Adipocyte (in vitro differentiated cells): Measurements from ENCODE around the gene CDHR5.

Source experiments
- DNase-seq: peaks from one replicate; pipeline ENCODE4 v3.0.0-alpha.2; 2015; ENCODE audit warnings: low read depth
- H3K27me3 ChIP-seq: replicated peaks from 2 replicates; pipeline ENCODE4 v1.7.0; 2013; ENCODE audit warnings: mild to moderate bottlenecking, low read length, moderate library complexity; ENCODE audit not compliant: control insufficient read depth, insufficient read depth
- H3K36me3 ChIP-seq: 2 replicates; pipeline ENCODE4 v1.7.0; 2013; ENCODE audit warnings: low read length, mild to moderate bottlenecking, moderate library complexity; ENCODE audit not compliant: control insufficient read depth, insufficient read depth, severe bottlenecking
- H3K4me1 ChIP-seq: 2 replicates; pipeline ENCODE4 v1.7.0; 2013; ENCODE audit warnings: mild to moderate bottlenecking, low read length, moderate library complexity; ENCODE audit not compliant: control insufficient read depth, insufficient read depth
- H3K4me3 ChIP-seq: 2 replicates; pipeline ENCODE4 v1.7.0; 2013; ENCODE audit warnings: mild to moderate bottlenecking, low read length, moderate library complexity
- H3K9ac ChIP-seq: 2 replicates; pipeline ENCODE4 v1.7.0; 2013; ENCODE audit warnings: mild to moderate bottlenecking, low read length, moderate library complexity
- H3K9me3 ChIP-seq: 2 replicates; pipeline ENCODE4 v1.7.0; 2013; ENCODE audit warnings: mild to moderate bottlenecking, low read length, moderate library complexity; ENCODE audit not compliant: control insufficient read depth

Gene CDHR5

GRCh38 chr11:612961-613300 lies 11.8 kb downstream of the CDHR5 start:
- Histone ChIP-seq H3K4me1 (peaks cover 11% of the 10 kb centered on the region), H3K9me3 (no peaks in the 10 kb centered on the region), H3K27me3 (no peaks in the 10 kb centered on the region), H3K4me3 (no peak overlapping the region), H3K36me3 (peaks cover 49% of the 10 kb centered on the region), H3K9ac (no peak overlapping the region)
- DNase-seq = no peak

GRCh38 chr11:612201-612960 lies 12.4 kb downstream of the CDHR5 start:
- Histone ChIP-seq H3K27me3 (no peaks in the 10 kb centered on the region), H3K4me1 (peaks cover 11% of the 10 kb centered on the region), H3K4me3 (no peak overlapping the region), H3K36me3 (peaks cover 54% of the 10 kb centered on the region), H3K9me3 (no peaks in the 10 kb centered on the region), H3K9ac (no peak overlapping the region)
- DNase-seq = peak; percentile 14

GRCh38 chr11:611001-611996 lies 13.5 kb downstream of the CDHR5 start:
- no peak overlapping the region for H3K4me3 ChIP-seq
- H3K4me1 ChIP-seq = peaks cover 11% of the 10 kb centered on the region
- H3K36me3 ChIP-seq = peaks cover 65% of the 10 kb centered on the region
- no peak for DNase-seq
- H3K9ac ChIP-seq = no peak overlapping the region
- no peaks in the 10 kb centered on the region for H3K27me3 ChIP-seq
- H3K9me3 ChIP-seq = no peaks in the 10 kb centered on the region

- DNase-seq = no peak
- Histone ChIP-seq H3K27me3 (no peaks in the 10 kb centered on the region), H3K36me3 (peaks cover 74% of the 10 kb centered on the region), H3K4me3 (no peak overlapping the region), H3K9ac (no peak overlapping the region), H3K4me1 (peaks cover 10% of the 10 kb centered on the region), H3K9me3 (no peaks in the 10 kb centered on the region)
These were observed 14.5 kb downstream of the CDHR5 start for GRCh38 chr11:610146-610801.

GRCh38 chr11:609341-609811 lies 15.4 kb downstream of the CDHR5 start:
- Histone ChIP-seq H3K4me3 (no peak overlapping the region), H3K9me3 (no peaks in the 10 kb centered on the region), H3K4me1 (peaks cover 2% of the 10 kb centered on the region), H3K9ac (no peak overlapping the region), H3K36me3 (peaks cover 82% of the 10 kb centered on the region), H3K27me3 (no peaks in the 10 kb centered on the region)
- no peak for DNase-seq

GRCh38 chr11:608791-609251 lies 15.9 kb downstream of the CDHR5 start:
- H3K4me1 ChIP-seq = no peaks in the 10 kb centered on the region
- no peaks in the 10 kb centered on the region for H3K9me3 ChIP-seq
- no peak for DNase-seq
- peaks cover 87% of the 10 kb centered on the region for H3K36me3 ChIP-seq
- H3K4me3 ChIP-seq = no peak overlapping the region
- no peak overlapping the region for H3K9ac ChIP-seq
- no peaks in the 10 kb centered on the region for H3K27me3 ChIP-seq

GRCh38 chr11:607971-608659 lies 16.6 kb downstream of the CDHR5 start:
- no peak for DNase-seq
- H3K36me3 ChIP-seq = peaks cover 92% of the 10 kb centered on the region
- no peaks in the 10 kb centered on the region for H3K4me1 ChIP-seq
- H3K9ac ChIP-seq = no peak overlapping the region
- H3K27me3 ChIP-seq = no peaks in the 10 kb centered on the region
- H3K4me3 ChIP-seq = no peak overlapping the region
- no peaks in the 10 kb centered on the region for H3K9me3 ChIP-seq

- Histone ChIP-seq H3K9ac (no peak overlapping the region), H3K9me3 (no peaks in the 10 kb centered on the region), H3K4me3 (no peak overlapping the region), H3K36me3 (peaks cover 90% of the 10 kb centered on the region), H3K4me1 (no peaks in the 10 kb centered on the region), H3K27me3 (no peaks in the 10 kb centered on the region)
- no peak for DNase-seq
These were observed 17.6 kb downstream of the CDHR5 start for GRCh38 chr11:607020-607780.

- Histone ChIP-seq H3K4me3 (no peak overlapping the region), H3K36me3 (peaks cover 90% of the 10 kb centered on the region), H3K27me3 (no peaks in the 10 kb centered on the region), H3K4me1 (no peaks in the 10 kb centered on the region), H3K9ac (no peak overlapping the region), H3K9me3 (no peaks in the 10 kb centered on the region)
- no peak for DNase-seq
These were observed 18.5 kb downstream of the CDHR5 start for GRCh38 chr11:606245-606644.
